ENCODE data around the gene C1orf53. TPM values are rescaled to one million over a fixed set of nuclear protein-coding genes. Genes with fewer than 3 reads are reported as not detected.
A peak's percentile ranks its signal among the peaks of the same experiment; 100 is the strongest.

C1orf53 gene
- total RNA-seq, 1 experiment from 2014 or later: 0.33 TPM

- Mint-ChIP-seq H3K9me3 (no peaks in the 10 kb centered on the region), H3K27me3 (ENCODE audit: low read depth) (peaks cover 96% of the 10 kb centered on the region), H3K4me3 (peak overlapping the region; percentile 82), H3K36me3 (no peaks in the 10 kb centered on the region; the same call in 1 of the 2 replicates), H3K4me1 (peaks cover 73% of the 10 kb centered on the region), H3K27ac (no peak overlapping the region)
- no peak for ATAC-seq
- TF ChIP-seq SOX15 (CRISPR knock-in tag; IDR thresholded peaks at IDR 0.05): no peak
- no peak for TF ChIP-seq ZNF219 (CRISPR knock-in tag; IDR thresholded peaks at IDR 0.05; ENCODE audit: borderline replicate concordance)
- no peak for TF ChIP-seq ZMAT4 (CRISPR knock-in tag; IDR thresholded peaks at IDR 0.05)
- no peak for TF ChIP-seq CTCF (IDR thresholded peaks at IDR 0.05)
- no peak for TF ChIP-seq NFYB (CRISPR knock-in tag; conservative IDR thresholded peaks at IDR 0.05; ENCODE audit: low read depth)
- TF ChIP-seq JUN (CRISPR knock-in tag; IDR thresholded peaks at IDR 0.05): no peak
- no peak for TF ChIP-seq ZNF671 (CRISPR knock-in tag; IDR thresholded peaks at IDR 0.05)
- ChIA-PET CTCF (interaction anchor here (0.5 to 1.4 kb wide), 7 partner anchors 9 to 401 kb away, joined by 3 to 5 read pairs (median 4); partner anchors contain the start of gene C1orf53), POLR2A (no interaction called here)
- DNase-seq (ENCODE audit: low spot score): no peak
Observed at GRCh38 chr1:197920414-197921117, 18.1 kb downstream of the C1orf53 start.

- peaks cover 95% of the 10 kb centered on the region for H3K27me3 Mint-ChIP-seq (ENCODE audit: low read depth)
- peaks cover 65% of the 10 kb centered on the region for H3K4me1 Mint-ChIP-seq
- ChIA-PET CTCF (interaction anchor here (0.5 to 1.5 kb wide), 5 partner anchors 11 to 401 kb away, joined by 3 to 5 read pairs (median 5); partner anchors contain the start of gene C1orf53), POLR2A (interaction anchor here (0.6 to 0.7 kb wide), 2 partner anchors 282 to 304 kb away, joined by 3 to 4 read pairs; no protein-coding TSS in a partner anchor)
- peak overlapping the region; percentile 82 for H3K4me3 Mint-ChIP-seq
- no peak overlapping the region for H3K27ac Mint-ChIP-seq
- ATAC-seq (peak; percentile 45), DNase-seq (ENCODE audit: low spot score) (peak; percentile 53)
- H3K9me3 Mint-ChIP-seq: no peaks in the 10 kb centered on the region
- H3K36me3 Mint-ChIP-seq: no peaks in the 10 kb centered on the region; the same call in 1 of the 2 replicates
- no peak for TF ChIP-seq ZNF671 (CRISPR knock-in tag; IDR thresholded peaks at IDR 0.05)
- no peak for TF ChIP-seq E2F4 (CRISPR knock-in tag; IDR thresholded peaks at IDR 0.05; ENCODE audit: borderline replicate concordance, low read depth)
- no peak for TF ChIP-seq SMAD3 (CRISPR knock-in tag; IDR thresholded peaks at IDR 0.05; ENCODE audit: borderline replicate concordance)
- TF ChIP-seq PREB (CRISPR knock-in tag; IDR thresholded peaks at IDR 0.05; ENCODE audit: borderline replicate concordance): no peak
- no peak for TF ChIP-seq HMGXB4 (CRISPR knock-in tag; IDR thresholded peaks at IDR 0.05)
- no peak for TF ChIP-seq ZMAT4 (CRISPR knock-in tag; IDR thresholded peaks at IDR 0.05)
- TF ChIP-seq ZNF138 (CRISPR knock-in tag; conservative IDR thresholded peaks at IDR 0.05): no peak
- no peak for TF ChIP-seq MAX (CRISPR knock-in tag; IDR thresholded peaks at IDR 0.05)
- no peak for TF ChIP-seq ZNF425 (CRISPR knock-in tag; conservative IDR thresholded peaks at IDR 0.05)
- no peak for TF ChIP-seq EMX1 (CRISPR knock-in tag; IDR thresholded peaks at IDR 0.05)
- peak; percentile 65; the same call in 1 of the 2 replicates for TF ChIP-seq FOXP1 (CRISPR knock-in tag; IDR thresholded peaks at IDR 0.05; ENCODE audit: borderline replicate concordance)
- no peak for TF ChIP-seq CDX4 (CRISPR knock-in tag; IDR thresholded peaks at IDR 0.05; ENCODE audit: borderline replicate concordance)
- no peak for TF ChIP-seq ESRRA (CRISPR knock-in tag; IDR thresholded peaks at IDR 0.05; ENCODE audit: borderline replicate concordance)
- TF ChIP-seq CREM (CRISPR knock-in tag; IDR thresholded peaks at IDR 0.05): no peak
- no peak for TF ChIP-seq E2F5 (CRISPR knock-in tag; IDR thresholded peaks at IDR 0.05)
Observed at GRCh38 chr1:197921235-197922069, 19.0 kb downstream of the C1orf53 start.

Measured in WTC11 (cell line).